BJ (cell line): ENCODE data around the gene GLG1. TPM values are rescaled to one million over a fixed set of nuclear protein-coding genes. Genes with fewer than 3 reads are reported as not detected.

Experiments used
- CTCF ChIA-PET: fragments of 350-600 bp; formaldehyde crosslinking; extraction: SDS; loops from one replicate; lab custom pipeline; 2021; ENCODE audit warnings: antibody characterized with exemption, inconsistent platforms; lab: Yijun Ruan, JAX
- POLR2A ChIA-PET: fragments of 300-600 bp; sonication (Branson Sonifier 250); formaldehyde crosslinking; extraction: SDS; loops from one replicate; lab custom pipeline; 2021; ENCODE audit warnings: antibody characterized with exemption; lab: Charles Lee
- DNase-seq: peaks from one replicate; pipeline ENCODE4 v3.0.0-alpha.2; 2011; ENCODE audit warnings: low read depth
- H3K27me3 ChIP-seq: 2 replicates; pipeline ENCODE4 v1.6.0; 2011; ENCODE audit warnings: low read length; ENCODE audit not compliant: control insufficient read depth, insufficient read depth
- H3K36me3 ChIP-seq: 2 replicates; pipeline ENCODE4 v1.5.1; 2011; ENCODE audit warnings: low read length; ENCODE audit not compliant: control insufficient read depth, insufficient read depth
- H3K4me3 ChIP-seq: 2 replicates; pipeline ENCODE4 v1.5.1; 2011; ENCODE audit warnings: low read depth, mild to moderate bottlenecking, control low read depth, low read length
- polyA plus RNA-seq: library from polyadenylated mRNA; depleted of rRNA; stranded (reverse); fragments of >200 nt; gene quantifications from 2 replicates; pipeline ENCODE4 v1.2.3, GENCODE V29; 2011
- TF ChIP-seq, protein P1 (sequence below): IDR thresholded peaks from 2 replicates; pipeline ENCODE4 v1.5.1; 2011; ENCODE audit warnings: low read depth, mild to moderate bottlenecking, control low read depth, inconsistent platforms, low read length, moderate library complexity; ENCODE audit not compliant: insufficient read depth

The GLG1 gene
- polyA plus RNA-seq, 1 experiment: 88.6 TPM

DNA sequence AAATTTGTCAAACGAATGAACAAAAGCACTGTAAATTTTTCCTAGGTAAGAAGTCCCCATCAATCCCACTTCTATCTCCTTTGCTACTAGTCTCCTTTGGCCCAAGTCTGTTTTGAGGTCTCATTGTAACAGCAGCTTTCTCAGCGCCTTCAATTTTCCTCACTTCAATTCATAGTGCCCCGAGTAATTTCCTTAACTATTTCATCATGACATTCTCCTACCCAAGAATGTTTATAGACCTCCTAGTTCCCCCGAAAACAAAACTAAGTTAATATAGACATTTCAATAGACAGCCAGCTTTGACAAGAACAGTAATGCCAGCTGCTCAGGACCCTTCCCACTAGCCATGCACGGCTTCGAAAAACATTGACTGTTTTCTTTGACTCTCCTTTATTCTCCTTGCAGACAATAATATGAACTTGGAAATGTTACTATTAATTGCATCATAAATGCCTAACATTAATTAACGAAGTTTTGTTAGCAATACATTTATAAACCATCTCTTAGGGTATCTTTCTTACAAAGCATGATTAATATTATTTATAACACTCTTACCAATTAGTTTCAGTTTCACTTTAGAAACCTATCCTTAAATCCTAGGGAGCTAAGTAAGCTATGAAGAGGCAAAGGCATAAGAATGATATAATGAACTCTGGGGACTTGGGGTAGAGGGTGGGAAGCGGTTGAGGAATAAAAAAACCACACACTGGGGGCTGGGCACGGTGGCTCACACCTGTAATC, 22.8 kb downstream of the GLG1 start:
- H3K4me3 ChIP-seq: no peak overlapping the region
- CTCF ChIA-PET: interaction anchor here (1.6 kb wide), 1 partner anchor 9 kb away, joined by 3 read pairs; no protein-coding TSS in a partner anchor
- POLR2A ChIA-PET: no interaction called here

GRCh38 chr16:74582970-74583369, 23.9 kb downstream of the GLG1 start:
- H3K4me3 ChIP-seq: no peak overlapping the region
- ChIA-PET POLR2A (no interaction called here), CTCF (no interaction called here)
- H3K36me3 ChIP-seq: no peaks in the 10 kb centered on the region
- H3K27me3 ChIP-seq: no peaks in the 10 kb centered on the region
- DNase-seq: no peak
- TF ChIP-seq, protein P1, sequence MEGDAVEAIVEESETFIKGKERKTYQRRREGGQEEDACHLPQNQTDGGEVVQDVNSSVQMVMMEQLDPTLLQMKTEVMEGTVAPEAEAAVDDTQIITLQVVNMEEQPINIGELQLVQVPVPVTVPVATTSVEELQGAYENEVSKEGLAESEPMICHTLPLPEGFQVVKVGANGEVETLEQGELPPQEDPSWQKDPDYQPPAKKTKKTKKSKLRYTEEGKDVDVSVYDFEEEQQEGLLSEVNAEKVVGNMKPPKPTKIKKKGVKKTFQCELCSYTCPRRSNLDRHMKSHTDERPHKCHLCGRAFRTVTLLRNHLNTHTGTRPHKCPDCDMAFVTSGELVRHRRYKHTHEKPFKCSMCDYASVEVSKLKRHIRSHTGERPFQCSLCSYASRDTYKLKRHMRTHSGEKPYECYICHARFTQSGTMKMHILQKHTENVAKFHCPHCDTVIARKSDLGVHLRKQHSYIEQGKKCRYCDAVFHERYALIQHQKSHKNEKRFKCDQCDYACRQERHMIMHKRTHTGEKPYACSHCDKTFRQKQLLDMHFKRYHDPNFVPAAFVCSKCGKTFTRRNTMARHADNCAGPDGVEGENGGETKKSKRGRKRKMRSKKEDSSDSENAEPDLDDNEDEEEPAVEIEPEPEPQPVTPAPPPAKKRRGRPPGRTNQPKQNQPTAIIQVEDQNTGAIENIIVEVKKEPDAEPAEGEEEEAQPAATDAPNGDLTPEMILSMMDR: no peak

More for the DNA sequence above, 22.8 kb downstream of the GLG1 start:
- TF ChIP-seq, protein P1: no peak
- Histone ChIP-seq H3K36me3 (no peaks in the 10 kb centered on the region; the same call in 1 of the 2 replicates), H3K27me3 (no peaks in the 10 kb centered on the region)
- no peak for DNase-seq

- no peaks in the 10 kb centered on the region for H3K36me3 ChIP-seq
- TF ChIP-seq, protein P1: no peak
- ChIA-PET CTCF (no interaction called here), POLR2A (no interaction called here)
- no peaks in the 10 kb centered on the region for H3K27me3 ChIP-seq
- no peak overlapping the region for H3K4me3 ChIP-seq
- no peak for DNase-seq
Measured at GRCh38 chr16:74580833-74581232, 26.1 kb downstream of the GLG1 start.

GRCh38 chr16:74578838-74579237, 28.1 kb downstream of the GLG1 start:
- ChIA-PET POLR2A (no interaction called here), CTCF (interaction anchor here (1.1 kb wide), 1 partner anchor 10 kb away, joined by 5 read pairs; no protein-coding TSS in a partner anchor)
- TF ChIP-seq, protein P1: no peak
- Histone ChIP-seq H3K4me3 (no peak overlapping the region), H3K36me3 (no peaks in the 10 kb centered on the region), H3K27me3 (no peaks in the 10 kb centered on the region)
- no peak for DNase-seq

DNA sequence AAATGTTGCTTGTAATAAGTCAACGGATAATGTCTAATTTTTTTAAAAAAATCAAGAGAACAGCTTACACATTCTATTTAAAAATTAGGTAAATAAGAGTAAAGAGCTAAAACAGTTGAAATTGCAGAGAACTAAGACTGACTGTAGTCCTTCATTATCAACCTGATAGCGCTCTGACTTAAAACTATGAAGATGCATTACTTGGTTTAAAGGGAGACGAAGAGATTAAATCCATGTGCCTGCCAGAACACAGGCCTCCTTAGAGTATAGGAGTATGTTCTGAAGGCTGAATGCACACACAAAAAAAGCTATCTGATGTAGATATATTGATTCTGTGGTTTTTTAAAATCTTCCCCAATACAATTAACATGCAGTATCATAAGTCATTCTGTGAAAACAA, 28.5 kb downstream of the GLG1 start:
- POLR2A ChIA-PET: no interaction called here
- CTCF ChIA-PET: interaction anchor here (1.1 kb wide), 1 partner anchor 10 kb away, joined by 5 read pairs; no protein-coding TSS in a partner anchor
- Histone ChIP-seq H3K36me3 (no peaks in the 10 kb centered on the region), H3K4me3 (no peak overlapping the region), H3K27me3 (no peaks in the 10 kb centered on the region)
- TF ChIP-seq, protein P1: no peak
- DNase-seq: no peak
